ENCODE data around the gene WDR70.
"Not testable (repeated sequence)": the region's sequence is repeated elsewhere in the genome, so short reads cannot be mapped to it uniquely, and the experiment has no call there.

WDR70 gene

DNA sequence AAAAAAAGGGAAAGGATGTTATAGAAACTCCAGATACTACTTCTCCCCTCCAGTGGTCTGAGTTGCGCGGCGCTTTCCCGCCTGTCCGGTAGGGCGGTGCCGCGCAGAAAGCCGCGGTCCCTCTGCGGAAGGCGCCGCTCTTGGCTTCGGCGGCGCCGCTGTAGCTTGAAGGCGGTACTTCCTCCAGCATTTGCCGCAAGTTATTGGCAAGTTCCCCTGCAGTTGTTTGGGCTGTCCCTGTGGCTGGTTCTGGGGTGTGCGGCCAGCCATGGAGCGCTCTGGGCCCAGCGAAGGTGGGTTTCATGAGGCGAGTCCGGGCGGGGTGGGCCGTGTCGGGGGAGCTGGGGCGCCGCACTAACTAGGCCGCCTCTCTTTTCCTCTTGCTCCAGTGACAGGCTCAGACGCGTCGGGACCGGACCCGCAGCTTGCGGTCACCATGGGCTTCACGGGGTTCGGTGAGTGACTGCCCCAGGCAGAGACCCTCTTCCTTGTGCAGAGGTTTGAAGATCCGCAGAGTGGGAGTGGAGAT lies at the start of gene WDR70:
WDR70 (plus strand) TSS at position 219 of the 529 bp plus-strand sequence; CDS start at position 269, 50 bp downstream.
- peak; percentile 94 for DNase-seq (ENCODE audit: low spot score)

GRCh38 chr5:37334754-37335153 lies 44.4 kb upstream of the WDR70 start:
- DNase-seq (ENCODE audit: low spot score): not testable (repeated sequence)

- not testable (repeated sequence) for DNase-seq (ENCODE audit: low spot score)
Measured at GRCh38 chr5:37342741-37343140, 36.4 kb upstream of the WDR70 start.

DNA sequence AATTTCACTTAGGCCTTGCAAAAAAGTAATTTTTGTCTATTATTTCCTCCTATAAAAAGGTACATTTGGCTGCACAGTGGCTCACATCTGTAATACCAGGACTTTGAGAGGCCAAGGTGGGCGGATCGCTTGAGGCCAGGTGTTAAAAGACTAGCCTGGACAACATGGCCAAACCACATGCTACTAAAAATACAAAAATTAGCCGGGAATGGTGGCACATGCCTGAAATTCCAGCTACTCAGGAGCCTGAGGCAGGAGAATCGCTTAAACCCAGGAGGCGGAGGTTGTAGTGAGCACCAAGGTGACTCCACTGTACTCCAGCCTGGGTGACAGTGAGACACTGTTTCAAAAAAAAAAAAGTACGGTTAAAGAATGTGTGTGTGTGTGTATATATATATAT lies 24.0 kb upstream of the WDR70 start:
- no peak for DNase-seq (ENCODE audit: low spot score)

- no peak for DNase-seq (ENCODE audit: low spot score)
Measured at GRCh38 chr5:37370550-37370863, 8.6 kb upstream of the WDR70 start.

- DNase-seq (ENCODE audit: low spot score): peak; percentile 98
Measured at GRCh38 chr5:37370864-37371726, 8.0 kb upstream of the WDR70 start, which contains the start of gene NUP155. Gene NUP155, minus strand, starts transcription at chr5:37371106. Its CDS starts 129 bp downstream, at chr5:37370977.

DNA sequence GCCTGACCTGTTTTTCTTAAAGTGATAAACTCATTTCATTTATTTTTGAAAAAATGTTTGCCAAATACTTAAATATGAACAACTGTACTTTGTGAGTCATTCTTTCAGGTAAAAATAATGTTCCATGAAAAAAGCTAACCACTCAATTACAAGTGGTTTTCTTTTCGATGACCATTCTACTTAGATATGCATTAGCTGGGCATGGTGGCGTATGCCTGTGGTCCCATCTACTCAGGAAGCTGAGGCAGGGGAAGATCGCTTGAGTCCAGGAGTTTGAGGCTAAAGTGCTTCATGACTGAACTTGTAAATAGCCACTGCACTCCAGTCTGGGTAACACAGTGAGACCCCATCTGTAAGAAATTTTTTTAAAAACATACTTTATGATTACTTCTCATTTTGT lies 4.0 kb upstream of the WDR70 start:
- no peak for DNase-seq (ENCODE audit: low spot score)

DNA sequence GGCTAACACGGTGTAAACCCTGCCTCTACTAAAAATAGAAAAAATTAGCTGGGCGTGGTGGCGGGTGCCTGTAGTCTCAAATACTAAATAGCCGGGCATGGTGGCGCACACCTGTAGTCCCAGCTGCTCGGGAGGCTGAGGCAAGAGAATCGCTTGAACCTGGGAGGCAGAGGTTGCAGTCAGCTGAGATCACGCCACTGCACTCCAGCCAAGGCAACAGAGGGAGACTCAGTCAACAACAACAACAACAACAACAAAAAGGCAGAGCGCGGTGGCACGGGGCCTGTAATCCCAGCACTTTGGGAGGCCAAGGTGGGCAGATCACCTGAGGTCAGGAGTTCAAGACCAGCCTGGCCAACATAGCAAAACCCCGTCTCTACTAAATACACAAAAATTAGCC lies 1.1 kb upstream of the WDR70 start:
- not testable (repeated sequence) for DNase-seq (ENCODE audit: low spot score)

GRCh38 chr5:37391591-37391990 lies 12.5 kb downstream of the WDR70 start:
- no peak for DNase-seq (ENCODE audit: low spot score)

GRCh38 chr5:37396352-37396751 lies 17.2 kb downstream of the WDR70 start:
- DNase-seq (ENCODE audit: low spot score): no peak

DNA sequence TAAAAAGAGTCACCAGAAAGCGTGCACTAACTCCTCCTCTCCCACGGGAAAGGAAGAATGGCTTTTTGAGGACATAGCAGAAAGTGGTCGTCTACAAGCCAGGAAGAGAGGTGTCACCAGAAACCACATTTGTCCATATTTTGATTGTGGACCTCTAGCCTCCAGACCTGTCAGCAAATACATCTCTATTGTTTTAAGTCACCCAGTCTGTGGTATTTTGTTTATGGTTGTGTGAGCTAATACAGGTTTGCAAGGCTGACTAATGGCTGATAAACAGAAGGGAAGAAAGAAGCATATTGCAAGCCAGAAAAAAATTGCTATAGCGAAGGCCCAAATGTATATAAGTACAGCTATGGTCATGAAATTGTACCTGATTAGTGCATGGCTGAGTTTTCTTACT lies 21.4 kb downstream of the WDR70 start:
- DNase-seq (ENCODE audit: low spot score): no peak

GRCh38 chr5:37412515-37412914 lies 33.4 kb downstream of the WDR70 start:
- DNase-seq (ENCODE audit: low spot score): no peak

DNA sequence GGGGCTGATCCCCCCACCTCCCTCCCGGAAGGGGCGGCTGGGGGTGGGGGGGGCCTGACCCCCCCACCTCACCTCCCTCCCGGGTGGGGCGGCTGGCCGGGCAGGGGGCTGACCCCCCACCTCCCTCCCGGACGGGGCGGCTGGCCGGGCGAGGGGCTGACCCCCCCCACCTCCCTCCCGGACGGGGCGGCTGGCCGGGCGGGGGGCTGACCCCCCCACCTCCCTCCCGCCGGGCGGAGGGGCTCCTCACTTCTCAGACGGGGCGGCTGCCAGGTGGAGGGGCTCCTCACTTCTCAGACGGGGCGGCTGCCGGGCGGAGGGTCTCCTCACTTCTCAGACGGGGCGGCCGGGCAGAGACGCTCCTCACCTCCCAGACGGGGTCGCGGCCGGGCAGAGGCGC lies 36.3 kb downstream of the WDR70 start:
- not testable (repeated sequence) for DNase-seq (ENCODE audit: low spot score)

DNA sequence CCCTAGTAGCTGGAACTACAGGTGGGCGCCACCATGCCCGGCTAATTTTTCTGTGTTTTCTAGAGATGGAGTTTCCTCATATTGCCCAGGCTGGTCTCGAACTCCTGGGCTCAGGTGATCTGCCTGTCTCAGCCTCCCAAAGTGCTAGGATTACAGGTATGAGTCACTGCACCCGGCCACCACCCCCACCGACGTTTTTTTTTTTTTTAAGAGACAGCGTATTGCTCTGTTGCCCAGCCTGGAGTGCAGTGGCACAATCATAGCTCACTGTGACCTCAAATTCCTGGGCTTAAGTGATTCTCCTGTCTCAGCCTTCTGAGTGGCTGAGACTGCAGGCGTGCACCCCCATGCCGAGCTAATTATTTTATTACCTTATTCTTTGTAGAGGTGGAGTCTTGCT lies 38.2 kb downstream of the WDR70 start:
- DNase-seq (ENCODE audit: low spot score): peak; percentile 22

DNA sequence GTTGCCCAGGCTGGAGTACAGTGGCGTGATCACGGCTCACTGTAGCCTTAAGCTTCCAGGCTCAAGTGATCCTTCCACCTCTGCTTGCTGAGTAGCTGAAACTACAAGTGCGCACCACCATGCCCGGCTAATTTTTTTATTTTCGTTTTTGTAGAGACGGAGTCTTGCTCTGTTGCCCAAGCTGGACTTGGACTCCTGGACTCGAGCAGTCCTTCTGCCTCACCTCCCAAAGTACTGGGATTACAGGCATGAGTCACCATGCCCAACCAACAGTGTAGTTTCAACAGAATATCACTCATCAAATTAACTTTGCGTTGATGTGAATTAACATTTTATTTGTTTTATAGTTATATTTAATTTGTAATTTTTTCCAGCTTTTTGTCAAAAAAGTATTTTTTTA lies 45.3 kb downstream of the WDR70 start:
- no peak for DNase-seq (ENCODE audit: low spot score)

DNA sequence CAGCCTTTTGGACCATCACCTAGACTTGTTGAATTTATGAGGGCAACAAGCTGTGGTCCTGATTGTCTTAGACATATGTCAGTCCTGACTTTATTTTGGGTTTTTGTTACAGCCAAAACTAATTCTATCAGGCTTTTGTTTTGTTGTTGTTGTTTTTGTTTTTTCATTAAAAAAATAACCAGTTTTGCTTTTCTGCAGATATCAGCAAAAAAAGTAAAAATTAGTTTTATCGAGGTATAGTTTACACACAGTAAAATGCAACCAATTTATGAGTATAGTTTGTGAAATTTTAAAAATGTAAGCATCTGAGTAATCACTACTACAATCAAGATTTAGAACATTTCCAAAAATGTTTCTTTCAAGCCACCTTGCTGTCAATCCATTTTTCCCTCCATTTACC lies 48.9 kb downstream of the WDR70 start:
- DNase-seq (ENCODE audit: low spot score): no peak

- DNase-seq (ENCODE audit: low spot score): no peak
Measured at GRCh38 chr5:37435261-37435660, 56.1 kb downstream of the WDR70 start.

DNA sequence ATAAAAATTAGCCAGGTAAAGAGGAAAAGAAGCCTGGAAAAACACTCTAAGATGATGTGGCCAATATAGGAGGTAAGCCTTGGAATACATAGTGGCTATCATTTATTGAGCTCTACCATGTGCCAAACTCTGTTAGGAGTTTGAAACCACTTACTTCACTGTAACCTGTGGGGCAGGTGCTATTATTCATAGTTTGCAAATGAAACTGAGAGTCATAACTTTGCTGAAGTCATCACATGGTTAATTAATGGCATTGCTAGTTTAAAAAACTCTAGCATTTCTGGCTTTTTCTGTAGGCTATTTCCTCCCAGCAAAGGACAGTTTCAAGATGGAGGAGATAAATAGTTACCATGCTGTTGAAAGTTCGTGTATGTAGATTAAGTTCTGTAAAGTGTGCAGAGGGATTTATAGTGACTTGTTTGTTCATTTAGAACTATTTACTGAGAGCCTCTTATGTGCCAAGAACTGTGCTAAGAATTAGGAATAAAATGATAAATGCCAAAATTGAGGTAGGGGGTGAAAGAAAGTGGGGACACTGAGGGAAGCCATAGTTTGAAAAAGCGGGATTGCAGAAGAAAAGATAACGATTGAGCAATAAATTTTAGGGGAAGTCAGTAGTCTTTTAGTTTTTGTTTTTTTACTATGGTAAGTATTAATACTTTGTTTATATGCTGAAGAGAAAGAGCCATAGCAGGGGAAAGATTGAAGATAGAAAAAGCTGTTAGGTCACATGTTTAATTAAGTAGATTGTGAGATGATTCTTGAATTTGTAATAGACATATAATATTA lies 57.2 kb downstream of the WDR70 start:
- no peak for DNase-seq (ENCODE audit: low spot score)

DNA sequence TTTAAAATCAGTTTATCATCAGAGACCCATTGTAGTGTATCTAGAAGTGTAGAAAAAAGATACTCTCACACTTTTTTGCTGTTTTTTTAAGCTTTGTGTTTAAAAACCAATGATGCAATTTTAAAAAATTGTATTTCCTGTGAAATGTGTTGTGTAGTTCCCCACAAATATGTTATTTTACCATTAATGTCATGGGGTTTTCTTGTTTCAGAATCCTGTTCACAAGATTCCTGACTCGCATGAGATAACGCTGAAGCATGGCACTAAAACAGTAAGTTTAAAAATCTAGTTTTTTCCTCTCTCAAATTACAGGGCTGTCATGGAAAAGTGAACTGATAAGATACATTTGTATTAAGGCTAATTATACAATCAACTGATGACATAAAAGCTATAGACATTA lies 58.6 kb downstream of the WDR70 start:
- no peak for DNase-seq (ENCODE audit: low spot score)

DNA sequence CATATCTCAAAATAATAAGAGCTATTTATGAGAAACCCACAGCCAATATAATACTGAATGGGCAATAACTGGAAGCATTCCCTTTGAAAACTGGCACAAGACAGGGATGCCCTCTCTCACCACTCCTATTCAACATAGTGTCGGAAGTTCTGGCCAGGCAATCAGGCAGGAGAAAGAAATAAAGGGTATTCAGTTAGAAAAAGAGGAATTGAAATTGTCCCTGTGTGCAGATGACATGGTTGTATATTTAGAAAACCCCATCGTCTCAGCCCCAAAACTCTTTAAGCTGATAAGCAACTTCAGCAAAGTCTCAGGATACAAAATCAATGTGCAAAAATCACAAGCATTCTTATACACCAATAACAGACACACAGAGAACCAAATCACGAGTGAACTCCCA lies 66.7 kb downstream of the WDR70 start:
- DNase-seq (ENCODE audit: low spot score): not testable (repeated sequence)

DNA sequence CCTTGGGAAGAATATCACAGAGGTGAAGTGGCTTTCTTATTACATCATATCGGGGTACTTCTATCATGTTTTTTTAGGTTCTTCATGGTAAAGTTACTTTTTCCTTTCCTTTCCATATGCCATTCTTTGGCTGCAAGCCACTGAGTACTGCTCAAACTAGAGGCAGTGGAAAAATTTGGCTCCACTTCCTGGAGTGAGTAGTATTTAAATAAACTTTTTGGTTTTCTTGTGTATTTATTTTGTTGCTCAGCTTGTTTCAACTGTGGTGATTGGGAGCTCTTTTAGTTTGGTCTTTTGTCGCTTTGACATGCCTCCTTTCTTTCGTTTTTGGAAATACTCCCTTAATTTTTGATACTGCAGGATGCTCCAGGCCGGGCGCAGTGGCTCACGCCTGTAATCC lies 69.8 kb downstream of the WDR70 start:
- no peak for DNase-seq (ENCODE audit: low spot score)

- DNase-seq (ENCODE audit: low spot score): not testable (repeated sequence)
Measured at GRCh38 chr5:37451991-37452390, 72.9 kb downstream of the WDR70 start.

DNA sequence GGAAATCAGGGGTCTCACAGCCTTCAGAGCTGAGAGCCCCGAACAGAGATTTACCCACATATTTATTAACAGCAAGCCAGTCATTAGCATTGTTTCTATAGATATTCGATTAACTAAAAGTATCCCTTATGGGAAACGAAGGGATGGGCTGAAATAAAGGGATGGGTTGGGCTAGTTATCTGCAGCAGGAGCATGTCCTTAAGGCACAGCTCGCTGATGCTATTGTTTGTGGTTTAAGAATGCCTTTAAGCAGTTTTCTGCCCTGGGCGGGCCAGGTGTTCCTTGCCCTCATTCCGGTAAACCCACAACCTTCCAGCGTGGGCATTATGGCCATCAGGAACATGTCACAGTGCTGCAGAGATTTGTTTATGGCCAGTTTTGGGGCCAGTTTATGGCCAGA lies 74.1 kb downstream of the WDR70 start:
- DNase-seq (ENCODE audit: low spot score): not testable (repeated sequence)

All from LoVo (cell line).